Activated naive CD8-positive, alpha-beta T cell treated with anti-CD3 and anti-CD28 coated beads for 36 hours (primary cell): ENCODE results near the gene STIM1. TPM values are rescaled to one million over a fixed set of nuclear protein-coding genes. Genes with fewer than 3 reads are reported as not detected.
"Not testable (repeated sequence)": the region's sequence is repeated elsewhere in the genome, so short reads cannot be mapped to it uniquely, and the experiment has no call there.

Source experiments
- DNase-seq: peaks from one replicate; pipeline ENCODE4 v3.0.0; 2021
- H3K27ac Mint-ChIP-seq: one replicate; pipeline ENCODE4 v1.8.0; 2022; ENCODE audit warnings: mild to moderate bottlenecking, moderate library complexity, mixed read lengths
- H3K27me3 Mint-ChIP-seq: one replicate; pipeline ENCODE4 v1.8.0; 2022; ENCODE audit warnings: mild to moderate bottlenecking, mixed read lengths
- H3K36me3 Mint-ChIP-seq: one replicate; pipeline ENCODE4 v1.8.0; 2021; ENCODE audit warnings: mild to moderate bottlenecking, mixed read lengths
- H3K4me1 Mint-ChIP-seq: one replicate; pipeline ENCODE4 v1.8.0; 2021; ENCODE audit warnings: mixed read lengths
- H3K4me3 Mint-ChIP-seq: one replicate; pipeline ENCODE4 v1.8.0; 2022; ENCODE audit warnings: mild to moderate bottlenecking, moderate library complexity, mixed read lengths
- H3K9me3 Mint-ChIP-seq: one replicate; pipeline ENCODE4 v1.8.0; 2022; ENCODE audit warnings: mixed read lengths
- total RNA-seq, 2 experiments: library from RNA; stranded (reverse); gene quantifications; one replicate each; pipeline ENCODE4 v1.2.3, GENCODE V29; 2021

The STIM1 gene
- total RNA-seq, 2 experiments from 2014 or later = 49.4 to 55.4 TPM

GRCh38 chr11:3879216-3879966 lies 23.9 kb downstream of the STIM1 start:
- no peaks in the 10 kb centered on the region for H3K9me3 Mint-ChIP-seq
- H3K36me3 Mint-ChIP-seq = peaks cover 9% of the 10 kb centered on the region
- no peak overlapping the region for H3K4me3 Mint-ChIP-seq
- peaks cover 84% of the 10 kb centered on the region for H3K4me1 Mint-ChIP-seq
- no peaks in the 10 kb centered on the region for H3K27me3 Mint-ChIP-seq
- H3K27ac Mint-ChIP-seq = peak overlapping the region; percentile 74
- no peak for DNase-seq

DNA sequence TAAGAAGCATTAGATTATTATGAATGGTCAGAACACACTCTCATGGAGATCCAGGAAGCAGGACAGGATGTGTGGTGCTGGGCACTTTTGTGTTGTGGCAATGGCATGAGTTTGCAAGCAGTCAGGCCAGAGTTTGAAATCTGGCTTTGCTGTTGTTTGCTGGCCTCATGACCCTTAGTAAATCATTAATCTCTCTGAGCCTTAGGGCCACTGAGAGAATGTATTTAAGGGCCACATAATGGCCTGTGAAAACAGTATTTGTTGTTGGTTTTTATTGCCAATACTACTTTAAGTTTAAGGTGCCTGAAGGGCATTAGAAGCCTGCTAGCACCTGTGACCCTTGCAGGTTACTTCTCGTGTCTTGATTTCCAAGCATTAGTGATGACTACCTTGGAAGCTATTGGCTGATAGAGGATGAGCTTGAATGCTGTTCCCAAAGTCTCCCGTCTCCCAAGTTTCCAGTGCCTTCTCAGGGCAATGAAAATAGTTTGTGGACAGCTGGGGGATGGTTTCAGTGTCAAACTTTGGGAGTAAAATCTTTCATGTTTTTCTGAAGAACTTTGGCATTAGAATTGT lies 24.6 kb downstream of the STIM1 start:
- Mint-ChIP-seq H3K27ac (peak overlapping the region; percentile 74), H3K4me1 (peaks cover 81% of the 10 kb centered on the region), H3K9me3 (no peaks in the 10 kb centered on the region), H3K27me3 (no peaks in the 10 kb centered on the region), H3K36me3 (peaks cover 9% of the 10 kb centered on the region), H3K4me3 (no peak overlapping the region)
- no peak for DNase-seq

- H3K27me3 Mint-ChIP-seq = no peaks in the 10 kb centered on the region
- H3K9me3 Mint-ChIP-seq = no peaks in the 10 kb centered on the region
- no peak overlapping the region for H3K4me3 Mint-ChIP-seq
- peaks cover 10% of the 10 kb centered on the region for H3K36me3 Mint-ChIP-seq
- DNase-seq = no peak
- H3K4me1 Mint-ChIP-seq = peaks cover 76% of the 10 kb centered on the region
- peak overlapping the region; percentile 57 for H3K27ac Mint-ChIP-seq
These were observed 25.3 kb downstream of the STIM1 start for GRCh38 chr11:3880724-3881123.

- Mint-ChIP-seq H3K27ac (no peak overlapping the region), H3K27me3 (no peaks in the 10 kb centered on the region), H3K9me3 (no peaks in the 10 kb centered on the region), H3K36me3 (peaks cover 15% of the 10 kb centered on the region), H3K4me3 (no peak overlapping the region), H3K4me1 (peaks cover 70% of the 10 kb centered on the region)
- no peak for DNase-seq
These were observed 27.2 kb downstream of the STIM1 start for GRCh38 chr11:3882655-3883054.

GRCh38 chr11:3885855-3886254 lies 30.4 kb downstream of the STIM1 start:
- H3K4me1 Mint-ChIP-seq = peaks cover 59% of the 10 kb centered on the region
- no peaks in the 10 kb centered on the region for H3K27me3 Mint-ChIP-seq
- H3K4me3 Mint-ChIP-seq = no peak overlapping the region
- no peak for DNase-seq
- H3K9me3 Mint-ChIP-seq = no peaks in the 10 kb centered on the region
- H3K36me3 Mint-ChIP-seq = peaks cover 8% of the 10 kb centered on the region
- no peak overlapping the region for H3K27ac Mint-ChIP-seq

DNA sequence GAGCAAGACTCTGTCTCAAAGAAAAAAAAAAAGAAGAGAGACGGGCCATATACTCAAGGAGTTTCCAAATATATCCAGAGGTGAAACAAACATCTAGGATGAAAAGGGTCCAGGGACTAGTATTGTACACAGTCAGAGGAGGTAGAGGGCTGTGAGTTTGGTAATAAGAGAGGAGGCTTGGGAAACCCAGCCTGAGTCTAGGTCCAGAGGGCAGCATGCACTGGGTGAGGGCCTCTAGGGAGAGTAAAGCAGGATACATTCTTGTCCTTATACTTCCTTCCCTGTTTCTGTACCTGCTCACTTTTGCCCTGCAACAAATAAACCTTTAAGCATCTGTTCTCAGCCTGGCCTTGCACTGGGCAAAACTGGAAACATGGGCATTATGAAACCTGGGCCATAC lies 31.5 kb downstream of the STIM1 start:
- H3K36me3 Mint-ChIP-seq = peaks cover 11% of the 10 kb centered on the region
- no peaks in the 10 kb centered on the region for H3K9me3 Mint-ChIP-seq
- H3K27ac Mint-ChIP-seq = no peak overlapping the region
- H3K4me3 Mint-ChIP-seq = no peak overlapping the region
- H3K27me3 Mint-ChIP-seq = no peaks in the 10 kb centered on the region
- H3K4me1 Mint-ChIP-seq = peaks cover 62% of the 10 kb centered on the region
- no peak for DNase-seq

DNA sequence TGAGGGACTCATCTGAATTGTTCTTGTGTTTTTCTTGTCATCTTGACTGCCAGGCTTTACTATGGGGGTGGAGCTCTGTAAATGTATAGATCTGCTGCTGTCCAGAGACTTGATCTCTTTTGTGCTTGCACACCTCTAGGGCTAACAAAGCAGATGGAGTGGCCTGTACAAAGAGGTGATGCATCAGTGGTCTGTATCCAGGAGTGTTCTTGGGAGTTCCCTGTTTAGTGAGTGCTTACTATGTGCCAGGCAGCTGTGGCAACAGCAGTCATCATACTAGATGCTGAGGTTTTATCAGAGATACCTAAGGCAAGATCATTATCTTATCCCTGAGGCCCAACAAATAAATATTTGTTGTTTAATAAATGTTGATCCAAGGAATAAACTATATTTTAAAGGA lies 33.4 kb downstream of the STIM1 start:
- DNase-seq = no peak
- peaks cover 64% of the 10 kb centered on the region for H3K4me1 Mint-ChIP-seq
- no peaks in the 10 kb centered on the region for H3K27me3 Mint-ChIP-seq
- H3K36me3 Mint-ChIP-seq = peaks cover 21% of the 10 kb centered on the region
- H3K4me3 Mint-ChIP-seq = no peak overlapping the region
- no peak overlapping the region for H3K27ac Mint-ChIP-seq
- H3K9me3 Mint-ChIP-seq = no peaks in the 10 kb centered on the region

DNA sequence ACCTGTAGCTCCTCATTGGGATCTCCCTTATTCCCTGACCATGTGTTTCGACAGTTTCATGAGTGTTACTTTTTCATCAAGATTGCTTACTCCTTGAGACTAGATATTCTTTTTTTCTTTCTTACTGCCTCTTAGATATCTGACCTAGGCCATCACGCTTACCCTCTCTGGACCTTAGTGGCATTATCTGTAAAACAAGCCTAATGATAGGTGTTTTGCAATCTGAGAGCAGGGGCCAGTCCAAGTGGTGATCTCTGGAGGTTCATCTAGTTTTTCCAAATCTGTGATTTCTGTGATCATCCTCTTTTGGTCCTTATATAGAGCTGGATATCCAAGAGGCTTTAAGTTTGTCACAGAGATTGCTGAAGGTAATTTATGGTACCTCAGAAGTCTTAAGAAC lies 34.5 kb downstream of the STIM1 start:
- no peak overlapping the region for H3K4me3 Mint-ChIP-seq
- no peaks in the 10 kb centered on the region for H3K27me3 Mint-ChIP-seq
- no peak overlapping the region for H3K27ac Mint-ChIP-seq
- peaks cover 64% of the 10 kb centered on the region for H3K4me1 Mint-ChIP-seq
- peaks cover 19% of the 10 kb centered on the region for H3K36me3 Mint-ChIP-seq
- no peaks in the 10 kb centered on the region for H3K9me3 Mint-ChIP-seq
- no peak for DNase-seq

DNA sequence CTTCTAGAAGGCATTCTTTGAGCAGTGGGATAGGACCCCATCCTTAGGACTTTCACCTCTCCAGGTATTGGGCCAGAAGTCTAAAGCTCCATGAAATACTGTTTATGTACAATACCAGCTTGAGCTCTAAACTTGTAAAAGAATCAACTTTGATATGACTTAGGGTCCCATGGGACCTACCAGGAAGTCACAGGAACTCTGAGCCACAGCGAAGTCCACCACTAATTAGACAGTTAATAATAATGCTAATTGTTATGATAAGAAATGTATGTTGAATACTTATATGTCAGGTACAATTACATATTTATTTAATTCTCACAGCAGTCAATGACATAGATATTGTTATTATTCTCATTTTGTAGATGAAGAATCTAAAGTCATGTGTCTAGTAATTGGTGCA lies 35.3 kb downstream of the STIM1 start:
- no peak overlapping the region for H3K4me3 Mint-ChIP-seq
- H3K27ac Mint-ChIP-seq = no peak overlapping the region
- no peak for DNase-seq
- no peaks in the 10 kb centered on the region for H3K9me3 Mint-ChIP-seq
- H3K4me1 Mint-ChIP-seq = peaks cover 67% of the 10 kb centered on the region
- H3K27me3 Mint-ChIP-seq = no peaks in the 10 kb centered on the region
- peaks cover 17% of the 10 kb centered on the region for H3K36me3 Mint-ChIP-seq

DNA sequence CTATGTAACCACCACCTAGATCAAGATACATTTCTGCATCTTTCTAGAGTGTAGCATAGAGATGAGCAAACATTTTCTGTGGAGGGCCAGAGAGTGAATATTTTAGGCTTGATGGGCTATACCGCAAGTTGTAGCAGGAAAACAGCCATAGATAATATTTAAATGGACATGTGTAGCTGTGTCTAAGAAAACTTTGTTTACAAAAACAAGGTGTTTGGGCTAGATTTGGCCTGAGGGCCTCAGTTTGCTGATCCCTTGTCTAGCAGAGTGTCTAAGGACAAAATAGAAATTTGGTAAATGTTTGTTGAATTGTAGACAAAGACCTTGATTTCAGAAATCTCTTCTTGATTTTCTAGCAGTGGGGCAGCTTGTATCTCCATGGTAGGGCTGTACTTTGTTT lies 36.3 kb downstream of the STIM1 start:
- Mint-ChIP-seq H3K27ac (no peak overlapping the region), H3K27me3 (no peaks in the 10 kb centered on the region), H3K36me3 (peaks cover 19% of the 10 kb centered on the region), H3K4me1 (peaks cover 64% of the 10 kb centered on the region), H3K9me3 (no peaks in the 10 kb centered on the region), H3K4me3 (no peak overlapping the region)
- no peak for DNase-seq

DNA sequence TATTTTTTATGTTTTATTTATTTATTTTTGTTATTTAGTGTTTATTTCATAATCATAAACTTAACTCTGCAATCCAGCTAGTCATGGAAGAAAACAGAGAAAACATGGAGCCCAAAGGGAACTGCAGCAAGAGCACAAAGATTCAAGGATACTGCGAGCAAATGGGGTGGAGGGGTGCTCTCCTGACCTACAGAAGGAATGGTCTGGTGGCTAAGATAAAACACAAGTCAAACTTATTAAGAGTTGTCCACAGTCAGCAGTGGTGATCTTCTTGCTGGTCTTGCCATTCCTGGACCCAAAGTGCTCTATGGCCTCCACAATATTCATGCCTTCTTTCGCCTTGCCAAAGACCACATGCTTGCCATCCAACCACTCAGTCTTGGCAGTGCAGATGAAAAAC lies 36.7 kb downstream of the STIM1 start:
- no peak overlapping the region for H3K27ac Mint-ChIP-seq

DNA sequence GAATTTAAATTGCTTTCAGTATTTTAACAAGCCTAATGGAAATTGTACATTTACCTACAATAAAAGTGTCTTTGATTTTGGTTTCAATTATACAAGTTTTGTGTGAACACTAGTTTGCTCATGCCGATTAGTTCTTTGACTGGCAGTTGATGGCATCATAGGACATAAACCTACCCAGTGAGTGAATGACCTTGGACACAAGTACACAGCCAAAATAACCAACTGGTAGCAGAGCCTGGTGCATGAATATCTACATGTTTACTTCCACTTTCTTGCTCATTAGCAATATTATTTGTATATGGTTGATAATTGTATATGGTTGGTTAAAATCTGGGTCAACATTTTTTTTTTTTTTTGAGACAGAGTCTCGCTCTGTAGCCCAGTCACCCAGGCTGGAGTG lies 37.8 kb downstream of the STIM1 start:
- Mint-ChIP-seq H3K27me3 (no peaks in the 10 kb centered on the region), H3K4me1 (peaks cover 54% of the 10 kb centered on the region), H3K4me3 (no peak overlapping the region), H3K27ac (peak overlapping the region; percentile 78), H3K36me3 (peaks cover 20% of the 10 kb centered on the region), H3K9me3 (no peaks in the 10 kb centered on the region)
- no peak for DNase-seq

More for the DNA sequence above, 36.7 kb downstream of the STIM1 start:
- Mint-ChIP-seq H3K36me3 (peaks cover 20% of the 10 kb centered on the region), H3K9me3 (no peaks in the 10 kb centered on the region), H3K4me1 (peaks cover 61% of the 10 kb centered on the region), H3K4me3 (no peak overlapping the region), H3K27me3 (no peaks in the 10 kb centered on the region)
- DNase-seq = no peak

GRCh38 chr11:3894128-3894731 lies 38.8 kb downstream of the STIM1 start:
- H3K4me1 Mint-ChIP-seq = peaks cover 49% of the 10 kb centered on the region
- no peaks in the 10 kb centered on the region for H3K27me3 Mint-ChIP-seq
- DNase-seq = peak; percentile 38
- H3K9me3 Mint-ChIP-seq = no peaks in the 10 kb centered on the region
- H3K4me3 Mint-ChIP-seq = peak overlapping the region; percentile 11
- peak overlapping the region; percentile 78 for H3K27ac Mint-ChIP-seq
- peaks cover 20% of the 10 kb centered on the region for H3K36me3 Mint-ChIP-seq

DNA sequence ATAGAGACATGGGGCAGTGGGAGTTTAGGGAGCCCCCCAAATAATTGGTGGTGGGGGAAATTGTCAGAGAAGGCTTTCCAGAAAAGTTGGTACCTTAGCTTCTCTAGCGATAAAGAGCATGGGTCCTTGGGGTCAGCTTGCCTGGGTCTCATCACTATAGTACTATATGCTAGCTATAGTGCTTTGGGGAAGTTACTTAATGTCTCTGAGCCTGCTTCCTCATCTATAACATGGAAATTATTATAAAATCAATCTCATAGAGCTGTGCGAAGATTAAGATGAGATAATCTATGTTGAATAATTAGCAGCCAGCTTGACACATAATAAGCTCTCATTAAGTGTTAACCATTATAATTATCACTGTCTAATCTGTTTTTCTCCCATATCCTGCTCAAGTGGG lies 41.2 kb downstream of the STIM1 start:
- H3K36me3 Mint-ChIP-seq = peaks cover 19% of the 10 kb centered on the region
- no peak overlapping the region for H3K27ac Mint-ChIP-seq
- no peak overlapping the region for H3K4me3 Mint-ChIP-seq
- H3K4me1 Mint-ChIP-seq = peaks cover 45% of the 10 kb centered on the region
- no peak for DNase-seq
- no peaks in the 10 kb centered on the region for H3K9me3 Mint-ChIP-seq
- H3K27me3 Mint-ChIP-seq = no peaks in the 10 kb centered on the region

DNA sequence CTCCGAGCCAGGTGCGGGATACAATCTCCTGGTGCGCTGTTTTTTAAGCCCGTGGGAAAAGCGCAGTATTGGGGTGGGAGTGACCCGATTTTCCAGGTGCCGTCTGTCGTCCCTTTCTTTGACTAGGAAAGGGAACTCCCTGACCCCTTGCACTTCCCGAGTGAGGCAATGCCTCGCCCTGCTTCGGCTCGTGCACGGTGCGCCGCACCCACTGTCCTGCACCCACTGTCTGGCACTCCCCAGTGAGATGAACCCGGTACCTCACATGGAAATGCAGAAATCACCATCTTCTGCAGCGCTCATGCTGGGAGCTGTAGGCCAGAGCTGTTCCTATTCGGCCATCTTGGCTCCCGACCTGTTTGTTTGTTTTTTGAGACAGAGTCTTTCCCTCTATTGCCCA lies 44.8 kb downstream of the STIM1 start:
- H3K27me3 Mint-ChIP-seq, H3K4me3 Mint-ChIP-seq, DNase-seq, H3K9me3 Mint-ChIP-seq, H3K36me3 Mint-ChIP-seq, H3K27ac Mint-ChIP-seq: not testable (repeated sequence)
- H3K4me1 Mint-ChIP-seq = peaks cover 51% of the 10 kb centered on the region
